Activated CD8-positive, alpha-beta memory T cell treated with anti-CD3 and anti-CD28 coated beads, Interleukin-2, amount 50 U/mL, for 1 hour (primary cell): ENCODE data around the gene RBPMS2.

ENCODE experiments used
- DNase-seq: peaks from one replicate; pipeline ENCODE4 v3.0.0-alpha.2; 2020; ENCODE audit errors: extremely low read depth

Gene RBPMS2

DNA sequence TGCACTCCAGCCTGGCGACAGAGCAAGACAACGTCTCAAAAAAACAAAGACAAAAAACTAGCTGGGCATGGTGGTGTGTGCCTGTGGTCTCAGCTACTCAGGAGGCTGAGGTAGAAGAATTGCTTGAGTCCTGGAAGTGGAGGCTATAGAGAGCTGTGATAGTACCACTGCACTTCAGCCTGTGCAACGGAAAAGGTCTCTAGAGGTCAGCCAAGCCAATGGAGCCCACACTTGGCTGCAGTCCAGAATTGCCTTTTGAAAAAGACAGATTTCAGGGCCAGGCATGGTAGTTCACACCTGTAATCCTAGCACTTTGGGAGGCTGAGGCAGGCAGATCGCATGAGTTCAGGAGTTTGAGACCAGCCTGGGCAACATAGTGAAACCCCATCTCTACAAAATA lies 8.4 kb upstream of the RBPMS2 start:
- DNase-seq = no peak

DNA sequence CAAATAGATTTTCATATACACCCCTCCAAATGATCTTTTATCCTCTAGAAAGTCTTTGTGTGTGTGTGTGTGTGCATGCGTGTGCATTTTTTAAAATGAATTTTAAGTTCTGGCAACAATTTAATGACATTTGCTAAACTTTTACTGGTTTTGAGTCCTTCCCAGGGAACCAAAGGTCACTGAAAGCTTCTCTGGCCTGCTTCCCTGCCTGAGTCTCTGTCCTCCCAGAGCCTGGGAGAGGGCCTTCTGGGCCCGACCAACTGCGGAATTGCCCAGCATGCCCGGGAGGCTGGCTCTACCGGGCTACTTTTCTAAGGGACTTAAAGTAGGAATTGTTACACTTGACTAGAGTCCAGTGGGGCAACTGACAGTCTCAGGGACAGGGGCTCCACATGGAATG lies 7.4 kb upstream of the RBPMS2 start:
- no peak for DNase-seq

DNA sequence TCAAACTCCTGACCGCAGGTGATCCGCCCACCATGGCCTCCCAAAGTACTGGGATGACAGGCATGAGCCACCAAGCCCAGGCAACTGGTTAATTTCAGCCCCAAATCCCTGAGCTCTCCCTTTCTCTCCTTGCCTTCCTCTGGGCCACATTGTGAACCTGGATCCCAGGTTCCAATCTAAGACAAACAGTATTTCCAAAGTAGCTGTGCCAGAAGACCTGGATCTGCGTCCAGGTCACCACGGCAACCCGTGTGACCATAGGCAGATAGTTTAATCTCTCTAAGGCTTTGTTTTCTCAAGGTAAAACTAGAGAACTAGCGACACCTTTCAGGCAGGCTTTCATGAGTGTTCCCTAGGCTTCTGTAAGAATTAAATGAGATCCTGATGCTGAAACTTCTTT lies 5.9 kb upstream of the RBPMS2 start:
- DNase-seq = no peak

DNA sequence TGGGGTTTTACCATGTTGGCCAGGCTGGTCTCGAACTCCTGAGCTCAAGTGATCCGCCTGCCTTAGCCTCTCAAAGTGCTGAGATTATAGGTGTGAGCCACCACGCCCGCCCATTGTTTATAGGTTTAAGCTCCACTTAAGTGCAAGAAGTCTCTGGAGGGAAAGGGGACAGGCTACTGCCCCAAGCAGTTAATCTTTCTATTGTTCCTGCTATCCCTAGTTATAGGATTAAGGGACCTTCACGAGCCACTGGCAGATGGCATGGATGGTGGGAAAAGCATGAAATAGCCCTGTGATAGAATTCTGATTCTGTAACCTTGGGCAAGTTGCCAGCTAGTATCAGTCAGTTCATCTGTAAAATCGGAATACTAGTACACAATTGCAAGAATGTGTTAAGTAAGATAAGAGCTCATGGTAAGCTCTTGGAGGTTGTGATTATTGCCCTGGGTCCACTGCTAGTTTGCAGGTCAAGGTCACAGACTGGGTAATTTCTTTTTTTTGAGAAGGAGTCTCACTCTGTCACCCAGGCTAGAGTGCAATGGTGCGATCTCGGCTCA lies 5.3 kb upstream of the RBPMS2 start:
- DNase-seq = no peak

DNA sequence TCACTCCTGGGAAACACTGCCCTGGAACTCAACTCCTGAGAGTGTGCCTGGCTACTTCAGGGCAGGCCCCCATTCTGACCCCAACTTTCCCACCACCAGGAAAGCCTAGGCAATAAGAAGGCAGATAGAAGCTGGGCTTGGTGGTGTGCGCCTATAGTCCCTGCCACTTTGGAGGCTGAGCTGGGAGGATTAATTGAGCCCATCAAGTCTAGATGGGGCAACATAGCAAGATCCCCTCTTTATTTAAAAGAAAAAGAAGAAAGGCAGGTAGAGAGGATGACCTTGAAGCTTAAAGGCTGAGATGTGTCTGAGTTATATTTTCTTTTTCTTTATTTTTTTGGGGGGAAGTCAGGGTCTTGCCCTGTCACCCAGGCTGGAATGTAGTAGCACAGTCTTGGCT lies 4.2 kb upstream of the RBPMS2 start:
- no peak for DNase-seq

DNA sequence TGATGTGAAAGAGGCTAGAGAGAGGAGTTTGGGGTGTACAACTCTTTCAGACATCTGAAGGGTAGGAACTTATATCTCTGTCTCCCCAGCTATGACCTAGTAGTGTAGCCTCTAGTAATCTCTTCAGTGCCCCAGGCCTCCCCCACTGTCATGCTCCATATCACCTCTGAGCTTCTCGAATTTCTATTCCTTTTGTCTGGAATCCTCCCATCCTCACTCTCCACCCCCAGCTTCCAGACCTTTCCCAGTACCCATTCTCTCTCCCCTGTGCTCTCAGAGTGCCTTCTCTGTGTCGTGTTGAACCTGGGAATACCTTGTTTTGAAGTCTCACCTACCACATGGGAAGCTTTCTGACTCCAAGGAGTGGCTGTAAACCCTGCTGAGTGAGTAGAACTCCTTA lies 3.6 kb upstream of the RBPMS2 start:
- no peak for DNase-seq

DNA sequence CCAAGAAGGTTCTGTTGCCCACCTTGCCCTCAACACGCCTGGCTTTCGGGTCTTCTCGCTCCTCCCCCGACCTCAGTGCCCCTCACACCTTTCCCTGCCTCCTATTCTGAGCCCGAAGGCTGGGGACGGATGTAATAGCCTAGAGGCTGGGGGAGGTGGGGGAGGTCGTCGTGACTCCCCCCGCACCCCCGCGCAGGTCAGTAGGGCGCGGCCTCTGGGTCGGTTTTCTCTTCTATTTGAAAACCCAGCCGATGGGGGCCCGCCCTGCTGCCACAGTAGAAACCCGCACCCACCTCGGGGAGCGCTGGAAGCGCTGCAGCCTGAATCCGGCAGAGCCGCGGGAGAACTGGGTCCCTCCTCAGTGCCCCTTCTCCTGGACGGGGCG lies 1.0 kb upstream of the RBPMS2 start:
- DNase-seq = no peak

DNA sequence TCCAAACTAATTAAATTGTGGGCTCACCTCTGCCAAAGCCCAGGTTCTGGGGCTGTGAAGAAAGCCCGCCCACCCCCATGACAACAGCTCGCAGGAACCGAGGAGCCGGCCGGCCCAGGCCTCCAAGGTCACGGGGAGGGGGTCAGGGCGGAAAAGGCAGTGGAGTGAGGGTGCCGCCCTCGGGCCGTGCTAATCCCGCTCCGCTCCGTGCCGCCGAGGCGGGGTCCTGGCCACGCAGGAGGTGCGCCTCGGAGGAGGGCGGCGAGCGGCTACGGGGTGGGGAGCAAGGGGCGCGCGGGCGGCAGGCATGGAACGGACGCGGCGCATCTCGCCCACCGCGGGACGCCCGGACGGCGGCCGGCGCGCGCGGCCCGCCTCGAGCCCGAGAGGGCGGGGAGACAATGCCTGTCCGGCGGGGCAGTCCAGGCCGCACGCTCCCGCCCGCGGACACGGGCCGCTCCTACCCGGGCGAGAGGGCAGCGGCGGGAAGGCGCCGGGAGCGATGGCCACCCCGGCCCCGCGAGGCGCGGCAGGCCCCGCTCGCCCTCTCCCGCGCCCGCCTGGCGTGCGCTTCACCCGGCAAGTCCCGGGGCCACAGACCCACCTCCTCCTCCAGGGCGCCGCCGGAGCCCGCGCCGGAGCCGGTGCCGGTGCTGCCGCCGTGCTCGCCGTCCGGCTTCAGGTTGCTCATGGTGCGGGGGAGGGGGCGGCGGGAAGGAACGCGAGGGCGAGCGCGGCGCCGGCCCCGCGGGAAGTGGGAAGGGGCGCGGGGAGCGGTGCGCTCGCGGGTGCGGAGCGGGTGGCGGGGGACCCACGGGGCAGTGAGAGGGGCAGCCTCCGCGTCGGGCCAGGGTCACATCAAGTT lies 528 bp downstream of the RBPMS2 start:
- no peak for DNase-seq

DNA sequence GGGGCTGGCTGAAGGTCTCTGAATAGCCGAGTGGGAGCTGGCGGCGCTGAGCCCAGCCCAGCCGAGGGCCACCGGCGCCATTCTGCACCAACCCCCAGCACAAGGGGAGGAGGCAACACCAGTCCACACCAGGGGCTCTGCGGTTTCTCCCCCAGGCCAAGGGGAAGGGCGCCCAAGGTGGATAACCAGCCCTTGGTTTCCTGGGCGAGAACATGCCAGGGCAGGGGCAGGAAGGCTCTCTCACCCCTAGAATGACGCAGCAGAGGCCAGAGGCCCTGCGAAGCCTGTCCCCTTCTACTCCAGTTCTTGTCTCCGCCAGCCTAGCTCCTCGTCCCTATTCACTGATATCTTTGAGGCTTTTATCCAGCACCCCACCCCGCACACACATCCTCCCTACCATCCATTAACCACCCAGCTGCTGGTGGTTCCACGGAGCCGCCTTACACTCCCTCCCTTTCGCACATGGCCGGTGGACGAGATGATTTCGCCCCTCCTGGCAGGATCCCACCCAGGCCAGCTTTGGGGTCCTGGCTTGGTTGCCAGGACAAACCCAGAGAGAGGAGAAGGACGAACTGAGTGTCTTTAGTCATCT lies 1.3 kb downstream of the RBPMS2 start:
- DNase-seq = no peak

DNA sequence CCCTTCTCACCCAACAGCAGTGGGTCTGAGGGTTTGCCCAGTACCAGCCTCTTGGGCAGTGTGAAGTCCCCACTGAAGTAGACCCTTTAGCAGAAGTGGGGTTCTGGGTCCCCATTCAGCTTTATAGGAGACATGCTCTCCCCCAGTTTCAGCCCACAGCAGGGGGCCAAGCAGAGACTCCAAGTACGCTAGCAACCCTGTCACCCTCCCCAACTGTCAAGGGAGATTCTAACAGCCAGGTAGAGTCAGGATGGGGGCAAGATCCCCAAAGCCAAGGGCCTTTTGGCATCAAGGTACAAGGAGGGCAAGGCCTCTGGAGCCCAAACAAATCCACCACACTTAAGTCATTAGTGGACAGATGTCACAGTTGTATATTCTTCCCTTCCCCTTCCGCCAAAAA lies 1.8 kb downstream of the RBPMS2 start:
- DNase-seq = no peak

DNA sequence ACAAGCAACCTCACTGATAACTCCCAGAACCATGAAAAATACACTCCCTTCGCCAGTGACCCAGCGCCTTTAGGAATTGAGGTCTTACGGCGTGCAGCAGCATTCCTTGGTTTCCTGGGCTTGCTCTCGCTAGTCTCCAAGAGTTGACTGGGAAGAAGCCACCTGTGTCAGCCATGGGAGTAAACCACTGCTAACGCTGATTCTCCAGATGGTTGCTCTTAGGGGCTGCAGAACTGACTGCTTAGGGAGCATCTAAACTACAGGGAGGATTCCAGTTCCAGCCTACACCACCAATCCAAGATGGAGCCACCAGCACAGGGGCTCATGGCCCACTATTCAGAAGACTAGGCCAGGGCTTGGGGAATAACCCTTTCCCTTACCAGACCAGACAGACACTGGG lies 2.4 kb downstream of the RBPMS2 start:
- DNase-seq = no peak

DNA sequence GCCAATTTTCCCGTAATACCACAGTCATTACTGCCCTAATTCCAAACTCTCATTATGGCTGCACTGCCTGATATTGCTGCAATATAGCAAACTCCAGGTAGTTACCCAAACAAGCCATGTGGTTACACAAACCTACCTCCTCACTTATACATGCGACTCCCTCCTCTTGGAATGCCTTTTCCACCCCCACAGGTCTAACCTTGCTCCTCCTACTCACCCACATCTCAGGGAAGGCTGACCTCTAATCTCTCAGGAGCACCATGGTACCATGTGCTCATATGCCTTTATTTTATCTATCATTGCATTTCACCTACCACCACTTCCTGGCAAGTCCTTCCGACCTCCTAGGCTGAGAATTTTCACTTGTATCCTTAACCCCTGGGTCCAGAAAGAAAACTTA lies 2.9 kb downstream of the RBPMS2 start:
- no peak for DNase-seq

DNA sequence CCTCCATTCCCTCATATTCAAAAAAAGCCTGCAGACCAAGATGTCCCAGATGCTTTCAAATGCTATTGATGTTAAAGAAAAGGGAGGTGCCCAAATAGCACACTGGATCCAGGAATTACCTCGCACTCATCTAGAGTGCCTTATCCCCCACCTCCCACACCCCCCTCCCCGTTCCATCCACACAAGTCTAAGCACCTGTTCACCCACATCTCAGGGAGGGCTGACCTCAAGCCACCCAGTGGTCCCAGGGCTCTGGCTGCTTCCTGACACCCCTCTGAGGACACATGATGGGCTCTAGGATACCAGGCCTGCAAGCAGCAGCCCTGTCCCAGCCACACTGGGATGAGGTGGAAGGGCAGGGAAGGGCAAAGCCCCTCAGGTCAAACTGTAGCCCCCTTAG lies 4.8 kb downstream of the RBPMS2 start:
- DNase-seq = no peak

DNA sequence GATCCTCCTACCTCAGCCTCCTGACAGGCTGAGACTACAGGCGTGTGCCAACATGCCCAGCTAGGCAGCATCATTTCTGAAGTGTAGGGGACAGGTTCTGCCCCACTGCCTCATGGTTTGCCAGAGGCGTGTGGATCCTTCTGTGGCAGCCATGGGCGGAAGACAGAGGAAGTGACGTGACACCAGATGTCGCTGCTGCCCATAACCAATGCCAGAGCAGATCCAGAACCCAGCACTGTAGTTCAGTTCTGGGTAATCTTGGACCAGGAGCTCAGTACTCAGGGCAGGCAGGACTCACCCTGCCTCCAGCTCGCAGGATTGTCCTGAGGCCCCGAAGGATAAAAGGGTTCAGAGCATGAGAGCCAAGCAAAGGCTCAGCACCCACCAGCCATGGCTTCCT lies 8.2 kb downstream of the RBPMS2 start:
- no peak for DNase-seq

DNA sequence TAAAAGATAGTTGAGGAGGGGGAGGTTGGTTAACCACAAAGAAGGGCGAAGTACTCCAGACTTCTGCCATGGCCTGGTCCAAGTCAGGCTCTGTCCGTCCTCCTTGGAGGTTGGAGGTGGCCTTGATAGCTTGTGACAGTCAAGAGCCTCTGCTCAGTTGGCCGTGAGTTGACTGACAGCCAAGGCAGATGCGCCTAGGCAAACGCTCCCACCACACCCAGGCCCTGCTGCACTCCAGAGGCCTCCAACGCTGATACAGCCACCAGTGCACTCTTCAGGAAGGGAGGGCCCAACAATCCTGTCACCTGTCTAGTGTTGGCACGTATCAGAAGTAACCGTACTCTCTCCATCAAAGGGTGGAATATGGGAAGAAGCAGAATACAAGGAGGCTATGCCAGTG lies 9.3 kb downstream of the RBPMS2 start:
- DNase-seq = no peak

DNA sequence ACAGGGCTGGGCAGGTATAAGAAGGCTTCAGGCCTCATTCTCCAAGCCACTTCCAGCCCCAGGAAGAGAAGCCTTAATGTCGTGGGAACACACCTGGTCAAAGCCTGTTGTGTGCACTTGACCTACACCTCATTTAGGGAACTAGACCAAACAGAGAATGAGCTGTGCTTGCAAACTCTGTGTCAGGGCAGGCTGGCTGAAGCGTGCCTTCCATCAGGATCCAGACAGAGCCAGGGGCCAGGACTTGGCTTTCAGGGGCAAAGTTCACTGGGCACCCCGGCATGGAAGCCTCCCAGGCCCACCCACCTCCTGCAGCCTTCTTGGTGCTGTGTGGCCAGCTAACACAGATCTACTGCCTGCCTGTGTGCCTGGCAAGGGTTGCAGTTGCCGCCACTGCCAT lies 11.5 kb downstream of the RBPMS2 start:
- no peak for DNase-seq

DNA sequence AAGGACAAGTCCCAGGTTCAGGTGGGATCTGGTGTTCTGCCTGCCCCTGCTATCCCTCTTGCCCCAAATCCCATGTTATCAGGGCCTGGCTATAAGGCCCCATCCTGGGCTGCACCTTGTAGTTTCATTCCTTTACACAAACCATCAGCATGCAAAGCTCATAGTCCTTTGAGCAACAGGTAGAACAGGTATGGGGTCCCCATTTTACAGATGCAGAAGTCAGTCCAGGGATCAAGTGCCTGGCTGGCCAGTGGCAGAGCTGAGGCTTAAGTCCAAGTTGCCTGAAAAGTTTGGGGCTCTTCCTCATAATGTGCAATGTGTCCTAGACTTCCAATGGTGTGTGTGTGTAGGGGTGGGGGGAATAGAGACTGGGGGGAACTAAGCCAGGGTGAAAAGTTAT lies 11.9 kb downstream of the RBPMS2 start:
- no peak for DNase-seq

DNA sequence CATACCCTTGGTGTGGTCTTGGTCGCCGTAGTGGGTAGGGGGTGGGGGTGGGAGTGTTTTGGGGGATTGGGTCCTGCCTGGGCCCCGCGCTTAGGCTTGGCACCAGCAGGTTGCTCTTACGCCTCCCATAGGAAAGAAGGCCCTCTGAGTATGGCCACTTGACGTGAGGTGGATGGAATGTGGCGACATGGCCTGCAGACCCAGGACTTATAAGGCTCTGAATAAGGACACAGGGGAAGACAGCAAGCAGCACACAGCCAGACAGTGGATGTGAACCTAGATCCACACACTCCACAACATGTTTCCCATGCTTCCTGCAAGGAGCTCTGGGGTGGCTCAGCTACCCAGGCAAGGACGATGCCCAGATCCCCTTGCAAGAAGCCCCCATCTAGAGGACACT lies 12.4 kb downstream of the RBPMS2 start:
- no peak for DNase-seq

DNA sequence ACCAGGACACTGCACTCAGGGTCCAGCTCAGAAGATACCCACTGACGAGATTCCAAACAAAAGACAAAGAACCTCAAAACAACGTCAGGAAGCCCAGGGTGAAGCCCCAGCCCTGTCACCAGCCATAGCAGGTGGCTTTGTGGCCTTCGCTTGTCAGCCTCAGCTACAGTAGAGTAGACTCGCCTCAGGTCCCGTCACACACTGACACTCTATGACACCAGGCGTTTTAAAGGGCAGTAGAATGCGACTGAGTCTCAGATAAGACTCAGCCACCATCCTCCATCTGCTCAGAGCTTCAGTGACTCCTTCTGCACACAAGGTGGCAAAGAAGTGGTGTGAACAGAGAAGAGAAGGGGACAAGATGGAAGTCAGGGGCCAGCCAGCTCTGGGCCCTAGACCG lies 12.8 kb downstream of the RBPMS2 start:
- DNase-seq = no peak

DNA sequence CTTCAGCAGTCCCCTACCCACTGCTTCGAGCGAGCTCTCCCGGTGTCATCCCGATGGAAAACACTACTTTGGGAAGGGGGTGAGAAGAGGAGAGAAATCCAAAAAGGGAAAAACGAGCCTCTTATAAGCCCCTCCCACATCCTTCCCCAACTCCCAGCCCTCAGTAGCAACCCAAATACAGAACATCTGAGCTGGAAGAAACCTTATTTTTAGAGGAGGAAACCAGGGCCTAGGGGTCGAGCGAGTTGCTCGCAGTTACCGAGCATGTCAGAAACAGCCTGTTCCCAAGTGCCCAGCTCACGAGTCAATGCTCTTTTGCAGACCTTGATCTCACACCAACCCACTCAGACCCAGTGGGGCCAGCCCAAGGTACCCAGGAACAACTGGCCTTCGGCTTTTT lies 14.2 kb downstream of the RBPMS2 start:
- no peak for DNase-seq

DNA sequence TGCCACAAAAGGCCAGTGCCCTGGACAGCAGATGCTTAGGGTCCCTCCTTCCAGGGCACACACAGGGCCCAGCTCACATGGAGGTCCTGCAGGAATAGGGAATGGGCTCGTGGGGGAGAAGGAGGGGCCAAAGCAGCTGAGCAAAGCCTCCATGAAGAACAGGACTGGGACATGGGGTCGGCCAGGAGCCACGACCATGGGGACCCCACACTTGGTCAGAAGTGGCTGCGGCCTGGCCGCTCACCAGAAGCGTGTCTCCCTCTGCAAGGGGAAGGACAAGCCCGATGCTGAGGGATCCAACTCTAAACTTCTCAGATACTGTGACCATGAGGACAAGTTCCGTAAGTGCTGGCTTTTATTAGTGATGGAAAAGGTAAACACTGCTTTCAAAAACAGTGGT lies 15.3 kb downstream of the RBPMS2 start:
- DNase-seq = no peak

DNA sequence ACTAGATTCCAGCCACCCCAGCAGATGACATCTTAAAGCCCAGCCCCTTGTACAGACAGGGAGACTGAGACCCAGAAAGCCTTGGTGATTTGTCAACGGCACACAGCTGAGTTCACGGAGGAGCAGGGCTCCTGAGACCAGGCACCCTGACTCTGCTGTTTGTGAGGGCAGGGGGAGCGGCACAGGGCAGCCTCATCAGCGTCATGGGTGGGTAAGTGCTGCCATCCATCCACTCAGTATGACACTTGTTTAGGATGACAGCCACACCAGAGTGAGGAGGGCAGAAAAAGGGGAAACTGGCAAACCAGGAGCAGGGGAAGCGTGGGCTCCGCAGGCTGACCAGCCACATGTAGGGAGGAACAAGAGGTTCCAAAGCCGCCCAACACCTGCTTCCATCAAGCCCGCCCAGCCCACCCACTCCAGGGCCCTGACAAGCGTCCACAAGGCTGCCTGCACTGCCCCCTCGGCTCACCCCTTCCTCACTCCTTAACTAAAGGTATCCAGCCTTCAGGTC lies 19.9 kb downstream of the RBPMS2 start:
- DNase-seq = no peak
